Measurements from ENCODE around the gene FMNL1. TPM values are rescaled to one million over a fixed set of nuclear protein-coding genes. Genes with fewer than 3 reads are reported as not detected.

Gene FMNL1
- total RNA-seq, 1 experiment from 2014 or later = 0.63 TPM

GRCh38 chr17:45220079-45220478 is 1.6 kb upstream of the FMNL1 start:
- in situ Hi-C loops (cut with HindIII; ENCODE audit: low pct_unique_long_range_greater_than_20kb, low sequenced_read_pairs) = no loop called here

GRCh38 chr17:45222014-45222288 is 266 bp downstream of the FMNL1 start:
- in situ Hi-C loops (cut with HindIII; ENCODE audit: low pct_unique_long_range_greater_than_20kb, low sequenced_read_pairs) = no loop called here
- no peak for DNase-seq (ENCODE audit: low read depth, low spot score)

More at GRCh38 chr17:45220079-45220478, 1.6 kb upstream of the FMNL1 start:
- DNase-seq (ENCODE audit: low read depth, low spot score) = no peak

GRCh38 chr17:45222289-45222995 is 757 bp downstream of the FMNL1 start:
- in situ Hi-C loops (cut with HindIII; ENCODE audit: low pct_unique_long_range_greater_than_20kb, low sequenced_read_pairs) = no loop called here
- no peak for DNase-seq (ENCODE audit: low read depth, low spot score)

GRCh38 chr17:45222996-45223538 is 1.4 kb downstream of the FMNL1 start:
- in situ Hi-C loops (cut with HindIII; ENCODE audit: low pct_unique_long_range_greater_than_20kb, low sequenced_read_pairs) = no loop called here

GRCh38 chr17:45223539-45224528 is 2.1 kb downstream of the FMNL1 start:
- in situ Hi-C loops (cut with HindIII; ENCODE audit: low pct_unique_long_range_greater_than_20kb, low sequenced_read_pairs) = no loop called here
- no peak for DNase-seq (ENCODE audit: low read depth, low spot score)

More at GRCh38 chr17:45222996-45223538, 1.4 kb downstream of the FMNL1 start:
- no peak for DNase-seq (ENCODE audit: low read depth, low spot score)

GRCh38 chr17:45224671-45225050 is 3.0 kb downstream of the FMNL1 start:
- no peak for DNase-seq (ENCODE audit: low read depth, low spot score)
- in situ Hi-C loops (cut with HindIII; ENCODE audit: low pct_unique_long_range_greater_than_20kb, low sequenced_read_pairs) = no loop called here

GRCh38 chr17:45225051-45225700 is 3.5 kb downstream of the FMNL1 start:
- in situ Hi-C loops (cut with HindIII; ENCODE audit: low pct_unique_long_range_greater_than_20kb, low sequenced_read_pairs) = no loop called here
- no peak for DNase-seq (ENCODE audit: low read depth, low spot score)

- no peak for DNase-seq (ENCODE audit: low read depth, low spot score)
- in situ Hi-C loops (cut with HindIII; ENCODE audit: low pct_unique_long_range_greater_than_20kb, low sequenced_read_pairs) = no loop called here
These were observed 4.4 kb downstream of the FMNL1 start for GRCh38 chr17:45225964-45226530.

- DNase-seq (ENCODE audit: low read depth, low spot score) = no peak
- in situ Hi-C loops (cut with HindIII; ENCODE audit: low pct_unique_long_range_greater_than_20kb, low sequenced_read_pairs) = no loop called here
These were observed 4.9 kb downstream of the FMNL1 start for GRCh38 chr17:45226576-45226975.

- in situ Hi-C loops (cut with HindIII; ENCODE audit: low pct_unique_long_range_greater_than_20kb, low sequenced_read_pairs) = no loop called here
- DNase-seq (ENCODE audit: low read depth, low spot score) = no peak
These were observed 5.6 kb downstream of the FMNL1 start for GRCh38 chr17:45227101-45227925.

- no peak for DNase-seq (ENCODE audit: low read depth, low spot score)
- in situ Hi-C loops (cut with HindIII; ENCODE audit: low pct_unique_long_range_greater_than_20kb, low sequenced_read_pairs) = no loop called here
These were observed 6.5 kb downstream of the FMNL1 start for GRCh38 chr17:45227926-45228762.

- in situ Hi-C loops (cut with HindIII; ENCODE audit: low pct_unique_long_range_greater_than_20kb, low sequenced_read_pairs) = no loop called here
These were observed 7.3 kb downstream of the FMNL1 start for GRCh38 chr17:45228763-45229539.

GRCh38 chr17:45229681-45230409 is 8.2 kb downstream of the FMNL1 start:
- in situ Hi-C loops (cut with HindIII; ENCODE audit: low pct_unique_long_range_greater_than_20kb, low sequenced_read_pairs) = no loop called here
- DNase-seq (ENCODE audit: low read depth, low spot score) = no peak

More at GRCh38 chr17:45228763-45229539, 7.3 kb downstream of the FMNL1 start:
- peak; percentile 16 for DNase-seq (ENCODE audit: low read depth, low spot score)

GRCh38 chr17:45230410-45230786 is 8.7 kb downstream of the FMNL1 start:
- no peak for DNase-seq (ENCODE audit: low read depth, low spot score)
- in situ Hi-C loops (cut with HindIII; ENCODE audit: low pct_unique_long_range_greater_than_20kb, low sequenced_read_pairs) = no loop called here

Measured in SK-MEL-5 (cell line).